Measurements from ENCODE around the gene NSG2.

The NSG2 gene

GRCh38 chr5:173997331-173997730 is 48.2 kb upstream of the NSG2 start:
- POLR2A ChIA-PET: interaction anchor here (0.6 kb wide), 1 partner anchor 99 kb away, joined by 3 read pairs; no protein-coding TSS in a partner anchor
- Histone ChIP-seq H3K4me1 (ENCODE audit: control insufficient read depth, insufficient read depth, low read length) (no peaks in the 10 kb centered on the region), H3K36me3 (ENCODE audit: control insufficient read depth in 2 of 2, insufficient read depth in 1 of 2, low read length in 2 of 2) (no peaks in the 10 kb centered on the region), H3K27ac (ENCODE audit: extremely low read depth, low read depth, low read length) (no peak overlapping the region), H3K9me3 (ENCODE audit: control insufficient read depth, insufficient read depth, low read depth, low read length) (no peaks in the 10 kb centered on the region), H3K4me3 (ENCODE audit: low read depth, low read length) (no peak overlapping the region)
- CTCF ChIA-PET: no interaction called here
- TF ChIP-seq, protein P1, sequence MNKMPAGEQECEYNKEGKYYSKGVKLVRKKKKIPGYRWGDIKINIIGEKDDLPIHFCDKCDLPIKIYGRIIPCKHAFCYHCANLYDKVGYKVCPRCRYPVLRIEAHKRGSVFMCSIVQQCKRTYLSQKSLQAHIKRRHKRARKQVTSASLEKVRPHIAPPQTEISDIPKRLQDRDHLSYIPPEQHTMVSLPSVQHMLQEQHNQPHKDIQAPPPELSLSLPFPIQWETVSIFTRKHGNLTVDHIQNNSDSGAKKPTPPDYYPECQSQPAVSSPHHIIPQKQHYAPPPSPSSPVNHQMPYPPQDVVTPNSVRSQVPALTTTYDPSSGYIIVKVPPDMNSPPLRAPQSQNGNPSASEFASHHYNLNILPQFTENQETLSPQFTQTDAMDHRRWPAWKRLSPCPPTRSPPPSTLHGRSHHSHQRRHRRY (tag by site-specific recombination; IDR thresholded peaks at IDR 0.05): no peak
- TF ChIP-seq ZIC2 (tag by site-specific recombination; IDR thresholded peaks at IDR 0.05): 0 out of 2 replicates have a peak, but pooled peaks have one; percentile 19
- no peak for TF ChIP-seq ZNF132 (tag by site-specific recombination; IDR thresholded peaks at IDR 0.05; ENCODE audit: borderline replicate concordance)
- TF ChIP-seq BCL11B (tag by site-specific recombination; IDR thresholded peaks at IDR 0.05; ENCODE audit: low read depth): no peak
- TF ChIP-seq GLIS1 (tag by site-specific recombination; IDR thresholded peaks at IDR 0.05): peak; percentile 79

DNA sequence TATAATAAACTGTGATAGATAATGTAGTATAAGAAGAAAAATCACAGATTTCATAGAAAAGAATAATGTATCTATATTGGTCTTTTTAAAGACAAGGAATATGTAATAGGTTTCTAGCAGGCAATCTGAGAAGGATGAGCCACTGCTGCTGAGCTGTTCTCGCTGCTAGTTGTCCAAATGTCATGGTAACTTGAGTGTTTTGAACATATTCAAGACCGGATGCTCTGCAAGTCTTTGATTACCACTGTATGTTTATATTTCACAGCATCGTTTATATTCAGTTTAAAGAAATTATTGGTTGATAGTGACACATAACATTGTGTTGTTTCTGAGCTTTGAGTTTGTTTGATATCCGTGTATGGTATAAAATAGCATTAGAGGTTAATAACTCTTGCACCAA is 47.0 kb upstream of the NSG2 start:
- Histone ChIP-seq H3K4me1 (ENCODE audit: control insufficient read depth, insufficient read depth, low read length) (no peaks in the 10 kb centered on the region), H3K27ac (ENCODE audit: extremely low read depth, low read depth, low read length) (no peak overlapping the region), H3K36me3 (ENCODE audit: control insufficient read depth in 2 of 2, insufficient read depth in 1 of 2, low read length in 2 of 2) (no peaks in the 10 kb centered on the region), H3K4me3 (ENCODE audit: low read depth, low read length) (no peak overlapping the region), H3K9me3 (ENCODE audit: control insufficient read depth, insufficient read depth, low read depth, low read length) (no peaks in the 10 kb centered on the region)
- CTCF ChIA-PET: interaction anchor here (0.6 to 0.7 kb wide), 2 partner anchors 14 to 19 kb away, joined by 3 read pairs; no protein-coding TSS in a partner anchor
- TF ChIP-seq ZNF23 (tag by site-specific recombination; IDR thresholded peaks at IDR 0.05; ENCODE audit: borderline replicate concordance) (no peak), YY2 (tag by site-specific recombination; IDR thresholded peaks at IDR 0.05) (no peak), ZNF354C (tag by site-specific recombination; IDR thresholded peaks at IDR 0.05; ENCODE audit: borderline replicate concordance, low read depth) (no peak), ZNF19 (tag by site-specific recombination; IDR thresholded peaks at IDR 0.05; ENCODE audit: low read depth) (no peak), ZBTB17 (tag by site-specific recombination; IDR thresholded peaks at IDR 0.05) (no peak), REST (tag by site-specific recombination; IDR thresholded peaks at IDR 0.05) (no peak), ZNF791 (tag by site-specific recombination; IDR thresholded peaks at IDR 0.05) (no peak), ZNF121 (tag by site-specific recombination; IDR thresholded peaks at IDR 0.05) (no peak)
- POLR2A ChIA-PET: no interaction called here

DNA sequence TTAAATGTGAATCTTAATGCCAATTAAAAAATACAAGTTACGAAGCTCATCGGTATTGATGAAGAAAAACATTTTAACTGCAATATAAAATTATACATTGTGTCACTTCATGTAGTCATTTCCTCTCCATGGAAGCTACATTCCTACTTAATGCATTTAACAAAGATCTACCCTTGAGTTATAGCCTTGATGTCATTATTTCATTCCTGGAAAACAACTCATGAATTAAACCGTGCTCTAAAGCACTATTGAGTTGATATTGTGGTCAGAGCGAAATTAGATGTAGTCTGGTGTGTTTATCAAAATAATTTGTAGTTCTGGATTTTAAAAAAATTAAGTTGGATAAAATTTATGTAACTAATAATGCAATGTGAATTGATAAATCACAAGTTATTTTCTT is 45.4 kb upstream of the NSG2 start:
- Histone ChIP-seq H3K4me1 (ENCODE audit: control insufficient read depth, insufficient read depth, low read length) (no peaks in the 10 kb centered on the region), H3K27ac (ENCODE audit: extremely low read depth, low read depth, low read length) (no peak overlapping the region), H3K9me3 (ENCODE audit: control insufficient read depth, insufficient read depth, low read depth, low read length) (no peaks in the 10 kb centered on the region), H3K36me3 (ENCODE audit: control insufficient read depth in 2 of 2, insufficient read depth in 1 of 2, low read length in 2 of 2) (no peaks in the 10 kb centered on the region), H3K4me3 (ENCODE audit: low read depth, low read length) (no peak overlapping the region)
- POLR2A ChIA-PET: no interaction called here
- CTCF ChIA-PET: no interaction called here
- TF ChIP-seq ZNF600 (tag by site-specific recombination; IDR thresholded peaks at IDR 0.05) (no peak), ZNF76 (tag by site-specific recombination; IDR thresholded peaks at IDR 0.05; ENCODE audit: borderline replicate concordance, low read depth) (no peak), GLI2 (tag by site-specific recombination; IDR thresholded peaks at IDR 0.05; ENCODE audit: borderline replicate concordance, low read depth) (no peak), ZNF10 (tag by site-specific recombination; IDR thresholded peaks at IDR 0.05) (no peak)
- TF ChIP-seq, protein P2, sequence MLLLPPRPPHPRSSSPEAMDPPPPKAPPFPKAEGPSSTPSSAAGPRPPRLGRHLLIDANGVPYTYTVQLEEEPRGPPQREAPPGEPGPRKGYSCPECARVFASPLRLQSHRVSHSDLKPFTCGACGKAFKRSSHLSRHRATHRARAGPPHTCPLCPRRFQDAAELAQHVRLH (tag by site-specific recombination; IDR thresholded peaks at IDR 0.05): no peak

All from HEK293 (cell line).